HG03439 (cell line): ENCODE measurements around the gene ALDH1A1.

ENCODE experiments used
- ATAC-seq: cut with Tn5 transposase; IDR thresholded peaks from one replicate; pipeline ENCODE4 v1.9.1; 2021; ENCODE audit warnings: mild to moderate bottlenecking, moderate library complexity; ENCODE audit not compliant: unreplicated experiment

ALDH1A1 gene

DNA sequence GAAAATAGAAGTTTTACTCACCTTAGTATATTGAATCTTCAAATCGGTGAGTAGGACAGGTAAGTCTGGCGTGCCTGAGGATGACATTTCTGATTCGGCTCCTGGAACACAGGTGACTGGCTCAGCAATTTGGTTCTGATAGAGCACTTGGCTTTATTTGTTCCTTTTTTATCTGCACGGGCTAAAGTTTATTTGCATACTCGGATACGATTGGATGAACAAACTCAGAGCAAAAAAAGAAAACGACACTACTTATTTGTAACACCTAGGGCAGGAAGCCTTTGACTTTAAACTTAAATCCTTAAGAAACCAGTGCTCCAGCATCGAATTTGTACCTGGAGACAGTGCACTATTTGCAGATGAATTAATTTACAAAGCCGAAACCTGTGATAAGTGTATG is at the start of gene ALDH1A1:
Gene ALDH1A1, minus strand, starts transcription at position 140 of the 400 bp plus-strand sequence. Its CDS starts 53 bp downstream, at position 87.
- ATAC-seq, result no peak

DNA sequence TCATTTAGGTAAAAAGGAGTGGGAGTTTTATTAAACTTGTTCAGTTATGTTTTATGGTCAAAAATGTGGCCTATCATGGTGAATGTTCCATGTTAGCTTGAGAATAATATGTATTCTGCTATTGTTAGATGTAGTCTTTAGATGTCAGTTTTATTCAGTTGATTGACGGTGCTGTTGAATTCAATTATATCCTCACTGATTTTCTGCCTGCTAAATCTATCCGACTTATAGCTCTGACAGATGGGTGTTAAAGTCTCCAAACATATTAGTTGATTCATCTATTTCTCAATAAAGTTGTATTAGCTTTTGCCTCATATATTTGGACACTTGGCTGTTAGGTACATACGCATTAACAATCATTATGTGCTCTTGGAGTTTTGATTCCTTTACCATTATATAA is 49.0 kb upstream of the ALDH1A1 start:
- no peak for ATAC-seq

DNA sequence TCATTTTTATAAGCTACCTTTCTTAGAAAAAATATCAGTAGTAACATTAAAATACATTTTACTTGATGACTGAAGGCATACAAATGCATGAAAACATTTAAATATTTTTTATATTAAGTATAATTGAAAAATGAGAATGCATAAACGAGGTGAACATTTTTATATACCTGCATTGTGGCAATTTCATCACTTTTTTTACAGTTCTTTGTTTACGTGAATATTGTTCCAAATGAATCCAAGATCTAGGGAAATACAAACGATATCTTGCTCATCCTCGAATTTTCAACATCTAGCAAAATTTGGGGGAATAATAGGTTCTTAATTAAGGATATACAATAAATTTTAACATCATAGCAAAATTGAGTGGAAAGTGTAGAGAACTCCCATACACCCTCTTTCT is 45.5 kb upstream of the ALDH1A1 start:
- ATAC-seq, result no peak

DNA sequence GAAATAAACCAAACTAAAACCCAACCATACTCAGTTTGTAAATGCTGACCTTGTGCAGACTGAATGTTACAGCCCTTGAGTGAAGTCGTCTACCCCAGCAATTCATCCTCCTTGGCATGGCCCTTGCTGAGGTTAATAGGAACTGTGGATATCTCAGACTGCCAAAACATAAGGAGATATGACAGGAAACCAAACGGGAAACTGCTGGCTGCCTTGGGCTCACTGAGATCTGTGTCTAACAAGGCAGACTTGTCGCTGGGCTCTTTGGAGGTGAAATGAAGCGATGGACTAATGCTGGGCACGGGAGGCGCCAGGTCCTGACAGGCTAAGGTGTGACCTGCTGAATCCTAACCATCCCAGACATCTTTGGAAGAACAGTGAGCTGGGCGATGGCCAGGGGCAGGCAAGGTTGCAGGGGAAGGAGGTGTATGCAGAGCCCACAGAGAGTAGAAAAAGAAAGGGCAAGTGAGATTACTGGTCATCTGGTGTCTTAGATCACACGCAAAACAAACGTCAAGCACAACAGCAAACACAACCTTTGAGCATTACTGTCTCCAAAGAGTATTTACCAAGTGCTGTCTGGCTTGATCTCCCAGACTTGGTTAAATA is 44.6 kb upstream of the ALDH1A1 start:
- no peak for ATAC-seq

DNA sequence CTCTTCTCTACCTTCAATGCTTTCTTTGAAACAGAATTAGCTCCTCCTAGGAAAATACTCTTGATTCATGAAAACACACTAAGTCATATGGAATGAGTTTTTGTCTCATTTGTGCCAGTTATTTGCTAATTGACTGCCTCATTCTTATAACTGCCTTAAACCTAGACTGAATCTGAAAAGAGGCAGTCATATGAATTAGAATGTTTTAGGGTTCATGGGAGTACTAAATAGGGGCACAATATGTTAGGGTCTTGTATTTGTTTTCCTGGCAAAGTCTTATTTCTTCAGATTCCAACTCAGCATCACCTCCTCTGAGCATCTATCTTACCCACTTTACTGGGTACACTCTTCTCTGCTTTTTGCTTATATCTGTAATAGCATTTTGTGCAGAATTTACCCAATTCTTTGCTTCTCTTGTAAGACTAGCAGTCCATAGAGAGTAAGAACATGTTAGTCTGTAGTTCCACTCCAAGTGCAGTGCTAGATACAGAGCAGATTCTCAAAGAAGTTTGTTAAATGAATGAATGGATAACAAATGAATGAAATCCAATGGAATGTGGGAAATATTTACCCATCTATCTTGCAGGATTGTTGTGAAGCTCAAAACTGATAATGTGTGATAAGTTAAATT is 43.9 kb upstream of the ALDH1A1 start:
- no peak for ATAC-seq

DNA sequence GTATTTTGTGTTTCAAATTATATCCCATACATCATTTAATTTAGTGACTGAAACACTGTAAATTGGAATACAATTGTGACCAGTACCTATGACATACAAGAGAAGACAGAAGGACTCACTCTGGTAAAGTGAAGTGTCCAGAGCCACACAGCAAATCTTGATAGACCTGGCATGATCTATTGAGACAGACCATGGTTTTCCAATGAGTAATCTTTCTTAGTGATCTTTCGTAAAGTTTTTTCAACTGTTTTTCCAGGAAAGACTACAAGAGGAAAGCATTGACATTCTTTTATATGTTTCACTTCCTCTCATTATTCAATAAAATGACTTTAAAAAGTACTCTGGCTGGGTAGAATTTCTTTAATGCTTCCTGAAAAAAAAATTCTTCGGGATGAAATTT is 43.3 kb upstream of the ALDH1A1 start:
- ATAC-seq, result no peak

DNA sequence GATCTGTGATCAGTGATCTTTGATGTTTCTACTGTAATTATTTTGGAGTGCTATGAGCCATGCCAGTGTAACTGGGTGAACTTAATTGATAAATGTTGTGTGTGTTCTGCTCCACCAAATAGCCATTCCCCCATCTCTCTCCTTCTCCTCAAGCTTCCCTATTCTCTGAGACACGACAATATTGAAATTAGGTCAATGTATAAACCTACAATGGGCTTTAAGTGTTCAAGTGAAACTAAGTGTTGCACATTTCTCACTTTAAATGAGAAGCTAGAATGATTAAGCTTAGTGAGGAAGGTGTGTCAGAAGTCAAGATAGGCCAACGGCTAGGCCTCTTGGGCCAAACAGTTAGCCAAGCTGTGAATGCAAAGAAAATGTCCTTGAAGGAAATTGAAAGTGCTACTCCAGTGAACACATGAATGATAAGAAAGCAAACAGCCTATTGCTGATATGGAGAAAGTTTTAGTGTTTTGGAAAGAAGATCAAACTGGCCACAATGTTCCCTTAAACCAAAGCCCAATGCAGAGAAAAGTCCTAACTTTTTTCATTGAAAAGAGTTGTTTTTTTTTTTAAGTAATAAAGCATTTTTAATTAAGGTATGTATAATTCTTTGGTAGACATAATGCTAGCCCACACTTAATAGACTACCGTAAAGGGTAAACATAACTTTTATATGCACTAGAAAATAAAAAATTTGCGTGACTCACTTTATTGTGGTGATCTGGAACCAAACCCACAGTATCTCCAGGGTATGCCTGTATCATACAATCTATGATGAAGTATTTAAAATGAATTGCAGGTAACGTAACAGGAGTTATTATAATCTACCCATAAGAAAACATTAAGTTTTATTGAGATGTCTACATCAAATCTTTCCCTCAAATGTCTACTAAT is 42.5 kb upstream of the ALDH1A1 start:
- no peak for ATAC-seq

DNA sequence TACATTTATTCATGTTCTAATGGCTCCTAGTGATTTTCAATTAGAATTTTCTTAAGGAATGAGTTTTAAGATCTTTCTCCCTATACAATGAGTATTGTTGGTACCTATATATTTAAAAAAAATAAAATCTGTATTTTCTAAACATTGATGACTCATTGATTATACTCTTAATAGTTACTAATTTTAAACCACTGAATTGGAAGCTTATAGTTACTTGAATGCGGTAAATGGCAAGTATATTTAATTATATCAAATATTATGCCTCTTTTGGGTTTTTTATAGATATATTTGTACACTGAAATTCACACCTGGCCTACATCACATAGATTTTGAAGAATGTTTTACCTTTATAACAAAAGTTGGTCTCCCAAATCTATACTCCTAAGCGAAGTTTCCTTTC is 38.9 kb upstream of the ALDH1A1 start:
- no peak for ATAC-seq

DNA sequence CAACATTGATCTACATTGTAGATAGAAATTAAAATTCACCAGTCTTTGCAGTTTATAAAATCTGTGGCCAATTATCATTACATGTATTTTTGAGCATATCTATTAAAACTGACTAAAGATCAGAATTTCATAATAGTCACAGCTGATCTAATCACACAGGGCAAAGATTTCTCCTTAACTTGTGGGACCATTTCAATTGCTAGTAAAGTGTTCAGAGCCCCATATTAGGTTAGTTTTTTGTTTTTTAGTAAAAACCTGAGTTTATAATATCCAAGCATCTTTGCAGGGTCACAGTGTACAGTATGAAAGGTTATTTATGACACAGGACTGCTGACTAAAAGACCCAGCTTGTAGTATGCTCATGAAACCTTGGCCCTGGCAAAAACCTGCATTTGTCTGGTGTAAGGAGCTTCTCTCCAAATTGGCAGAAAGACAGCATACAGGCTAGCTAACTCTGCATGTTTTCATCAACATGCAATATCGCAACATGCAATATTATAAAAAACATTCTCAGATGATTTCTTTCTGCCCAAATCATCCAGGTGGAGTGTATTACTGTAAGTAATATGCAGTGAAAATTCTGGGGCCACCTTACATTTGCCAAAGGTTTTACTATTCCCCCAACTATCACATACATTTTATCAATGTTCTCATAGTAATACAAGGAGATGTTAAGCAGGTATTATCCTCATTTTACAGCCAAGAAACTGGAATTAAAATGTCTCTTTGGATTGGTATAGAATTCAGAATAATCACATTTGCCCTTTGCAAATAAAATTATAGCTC is 37.7 kb upstream of the ALDH1A1 start:
- no peak for ATAC-seq

DNA sequence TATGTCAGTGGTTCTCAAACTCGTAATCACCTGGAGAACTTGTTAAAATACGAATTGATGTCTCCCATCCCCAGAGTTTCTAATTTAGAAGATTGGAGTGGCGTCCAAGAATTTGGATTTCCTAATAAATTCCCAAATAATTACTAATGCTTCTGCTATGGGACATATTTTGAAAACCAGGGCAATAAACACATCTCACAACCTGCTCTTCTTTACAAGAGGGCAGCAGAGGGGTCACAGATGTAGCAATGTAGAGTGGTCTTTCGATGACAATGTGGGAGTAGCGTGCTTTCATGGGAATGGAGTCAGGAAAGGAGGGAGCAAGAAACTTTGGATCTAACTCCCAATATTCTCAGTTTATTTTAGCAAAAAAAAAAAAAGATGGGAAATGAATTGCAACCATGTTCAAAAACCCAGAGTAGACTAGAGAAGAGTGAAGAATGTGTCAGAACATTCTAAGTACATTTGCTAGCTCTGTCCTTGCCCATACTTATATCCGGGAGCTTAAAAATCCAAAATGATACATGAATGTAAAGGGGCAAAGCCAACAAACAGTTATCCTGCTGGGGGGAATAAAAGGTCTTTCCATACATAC is 33.8 kb upstream of the ALDH1A1 start:
- no peak for ATAC-seq

DNA sequence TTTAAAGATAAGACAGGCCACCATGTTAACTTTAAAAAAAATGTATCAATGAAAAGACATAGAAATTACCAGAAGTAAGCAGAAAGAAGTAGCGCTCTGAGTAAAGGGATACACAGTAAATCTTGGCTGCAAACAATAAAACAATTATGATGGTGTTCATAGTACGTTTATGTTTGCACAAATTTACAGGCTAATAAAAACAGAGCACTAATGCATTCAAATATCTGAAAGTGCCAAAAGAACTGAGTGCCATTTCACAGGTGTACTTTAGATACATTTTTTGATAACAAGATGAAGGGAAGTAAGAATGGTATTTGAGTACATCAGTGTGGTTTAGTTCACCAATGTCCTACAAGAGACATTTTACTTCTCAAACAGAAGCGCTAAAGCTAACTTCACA is 32.9 kb upstream of the ALDH1A1 start:
- no peak for ATAC-seq

DNA sequence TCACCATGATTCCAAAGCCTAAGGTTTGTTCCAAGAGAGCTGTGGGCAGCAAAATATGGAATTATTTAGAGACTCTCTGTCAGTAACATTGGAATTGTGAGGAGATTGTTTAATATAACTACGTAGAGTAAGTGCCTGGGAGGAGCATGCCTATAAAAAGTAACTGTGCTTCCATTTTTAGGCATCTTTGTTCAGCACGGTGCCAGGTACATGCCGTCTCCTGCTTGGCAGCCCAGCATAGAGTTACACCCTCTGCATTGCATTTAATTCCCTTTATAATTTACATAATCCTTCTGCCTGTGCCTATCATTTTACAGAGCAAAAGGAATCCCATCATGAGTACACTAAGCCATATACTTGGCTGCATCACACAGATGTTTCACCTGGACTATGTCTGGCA is 32.1 kb upstream of the ALDH1A1 start:
- ATAC-seq, result no peak

DNA sequence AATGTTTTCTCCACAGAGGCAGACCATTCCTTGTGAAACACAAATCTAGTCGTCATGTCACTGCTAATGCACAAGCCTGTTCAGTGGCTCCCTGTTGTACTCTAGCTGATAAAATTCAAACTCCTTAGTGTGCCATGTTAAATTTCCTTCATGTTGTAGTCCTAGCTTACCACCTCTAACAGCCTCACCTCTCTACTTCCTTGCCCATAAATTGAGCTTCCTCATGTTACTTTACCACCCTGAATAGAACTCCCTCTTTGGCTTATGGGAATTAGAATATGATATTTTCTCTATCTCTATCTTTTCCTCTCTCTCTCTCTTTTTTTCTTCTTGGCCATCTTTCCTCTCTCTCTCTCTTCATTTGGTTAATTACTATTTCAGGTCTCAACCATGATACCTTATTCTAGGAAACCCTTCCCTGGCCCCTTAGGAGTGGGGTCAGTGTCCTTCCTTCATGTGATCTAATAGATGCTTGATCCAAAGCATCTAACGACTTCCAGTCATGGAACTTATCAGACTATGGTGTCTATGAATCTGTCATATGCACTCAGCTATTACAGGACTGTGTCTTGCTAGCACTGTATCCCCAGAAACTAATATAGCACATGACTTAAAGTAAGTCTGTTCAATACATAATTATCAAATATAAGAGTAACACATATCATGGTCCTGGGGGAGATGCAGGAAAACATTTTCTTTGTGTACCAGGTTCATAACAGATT is 31.5 kb upstream of the ALDH1A1 start:
- no peak for ATAC-seq

DNA sequence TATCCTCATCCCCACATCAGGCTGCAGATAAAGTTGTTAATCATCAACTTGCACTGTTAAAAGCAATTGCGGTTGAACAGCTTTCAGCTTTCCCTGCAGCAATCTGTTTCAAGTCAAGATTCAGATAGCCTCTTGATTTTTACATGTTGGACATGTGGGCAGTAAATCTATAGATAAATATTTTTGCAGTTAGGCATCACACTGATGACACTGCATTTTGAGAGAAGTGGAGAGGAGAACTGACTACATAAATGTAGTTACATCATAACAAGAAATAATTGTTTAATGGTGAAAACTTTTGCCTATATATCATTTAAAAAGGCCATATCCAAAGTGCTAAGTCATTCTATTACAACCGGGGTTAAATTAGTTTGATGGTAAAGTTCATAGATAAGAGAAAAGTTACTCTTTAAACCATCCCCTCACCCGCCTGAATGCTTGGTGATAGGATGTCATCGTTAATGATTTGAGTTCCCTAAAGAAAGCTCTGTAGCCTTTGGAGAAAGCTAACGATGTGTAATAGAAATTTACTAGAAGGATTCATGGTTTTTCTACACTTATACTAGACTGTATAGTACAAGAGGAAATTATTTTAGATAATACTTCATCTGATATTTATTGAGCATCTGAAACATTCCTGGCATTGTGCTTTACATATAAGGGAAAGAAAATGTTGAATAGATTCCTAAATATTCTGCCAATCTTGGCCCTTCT is 30.8 kb upstream of the ALDH1A1 start:
- ATAC-seq, result no peak

DNA sequence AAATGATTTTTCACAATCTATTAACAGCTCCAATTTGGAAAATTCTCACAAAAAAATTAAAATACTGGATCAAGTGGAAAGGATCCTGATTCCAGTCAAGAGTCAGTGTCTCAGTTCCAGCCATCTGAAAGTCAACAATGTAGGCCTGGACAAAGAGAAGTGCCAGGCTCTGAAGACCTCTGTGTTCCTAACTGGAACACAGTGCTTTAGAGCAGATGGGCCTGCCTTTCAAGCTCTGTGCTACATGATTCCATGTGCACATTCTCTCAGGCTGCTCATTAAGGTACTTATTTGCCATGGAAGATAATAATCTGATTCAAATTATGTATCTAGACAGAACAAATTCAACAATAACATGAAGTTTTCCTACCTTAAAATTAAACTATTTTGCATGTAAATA is 30.2 kb upstream of the ALDH1A1 start:
- no peak for ATAC-seq

DNA sequence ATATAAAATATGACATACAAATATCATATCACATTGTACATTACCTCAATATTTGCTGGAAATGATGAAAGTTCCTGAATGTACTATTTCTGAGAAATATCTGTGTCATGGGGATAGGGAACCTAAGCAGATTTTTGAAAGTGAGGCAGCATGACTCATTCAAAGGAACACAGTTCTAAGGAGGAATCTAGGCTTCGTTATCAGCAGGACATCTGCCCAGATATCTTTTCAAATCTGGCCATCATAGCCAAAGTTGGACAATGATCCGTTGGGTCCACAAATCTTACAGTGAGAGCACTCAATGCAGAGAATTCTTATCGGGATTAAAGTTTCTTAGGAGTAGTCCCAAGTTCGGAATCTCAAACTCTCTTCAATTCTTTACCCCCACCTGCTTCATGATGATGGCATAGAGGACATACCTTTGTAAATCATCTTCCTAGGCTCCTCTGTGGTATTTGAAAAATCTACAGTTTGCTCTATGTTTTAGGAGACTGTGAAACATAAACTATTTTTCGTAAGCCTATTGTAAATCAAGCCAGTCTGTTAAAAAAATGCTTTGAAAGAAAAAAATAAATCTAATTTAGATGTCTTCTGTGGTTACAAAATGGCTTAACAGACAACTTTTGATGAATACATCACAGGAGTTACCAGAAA is 29.4 kb upstream of the ALDH1A1 start:
- ATAC-seq, result no peak

DNA sequence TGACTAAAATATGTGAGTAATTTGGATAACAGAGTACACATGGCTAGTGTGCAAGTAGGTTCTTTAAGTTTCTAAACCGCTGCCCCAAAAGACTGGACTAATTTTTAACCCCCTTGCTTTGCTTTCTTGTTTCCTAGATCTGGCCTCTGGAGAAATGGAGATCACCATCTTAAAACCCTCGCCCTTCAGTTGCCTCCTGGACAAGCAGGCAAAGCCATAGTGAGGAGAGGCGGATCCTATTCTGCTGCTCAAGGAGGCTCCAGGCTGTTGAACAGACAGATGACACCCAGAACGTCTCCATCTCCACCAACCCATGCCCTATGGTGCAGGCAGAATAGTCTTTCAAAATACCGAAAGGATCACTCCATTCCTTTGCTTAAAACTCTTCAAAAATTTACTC is 28.6 kb upstream of the ALDH1A1 start:
- no peak for ATAC-seq

DNA sequence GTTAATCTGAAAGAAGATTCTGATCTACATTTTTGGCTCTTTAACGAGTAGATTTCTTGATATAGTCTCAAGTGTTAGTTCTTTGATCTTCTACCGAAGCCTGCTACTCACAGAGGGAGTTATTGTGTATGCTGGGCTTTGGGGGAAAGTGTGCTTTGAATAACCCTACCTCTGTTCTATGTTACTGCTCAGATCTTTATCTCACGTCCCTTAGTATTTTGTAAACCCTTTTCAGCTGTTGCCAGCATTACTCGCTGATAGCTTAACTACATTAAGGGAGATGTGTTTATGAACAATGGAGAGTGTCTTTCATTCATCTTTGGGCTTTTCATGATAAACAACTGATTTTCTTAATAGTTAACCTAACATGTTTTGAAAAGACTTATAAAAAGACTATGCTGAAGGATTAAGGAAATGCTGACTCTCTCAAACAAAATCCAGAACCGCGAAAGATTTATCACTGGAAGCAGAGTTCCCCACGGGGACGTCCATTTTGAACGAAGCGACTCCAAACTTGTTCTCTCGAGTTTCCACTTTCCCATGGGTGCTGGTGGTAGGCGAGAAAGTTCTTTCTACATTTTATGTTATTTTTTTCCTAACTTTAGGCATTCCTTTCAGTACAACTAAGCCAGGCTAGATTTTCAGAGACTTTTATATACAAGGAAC is 27.9 kb upstream of the ALDH1A1 start:
- no peak for ATAC-seq

DNA sequence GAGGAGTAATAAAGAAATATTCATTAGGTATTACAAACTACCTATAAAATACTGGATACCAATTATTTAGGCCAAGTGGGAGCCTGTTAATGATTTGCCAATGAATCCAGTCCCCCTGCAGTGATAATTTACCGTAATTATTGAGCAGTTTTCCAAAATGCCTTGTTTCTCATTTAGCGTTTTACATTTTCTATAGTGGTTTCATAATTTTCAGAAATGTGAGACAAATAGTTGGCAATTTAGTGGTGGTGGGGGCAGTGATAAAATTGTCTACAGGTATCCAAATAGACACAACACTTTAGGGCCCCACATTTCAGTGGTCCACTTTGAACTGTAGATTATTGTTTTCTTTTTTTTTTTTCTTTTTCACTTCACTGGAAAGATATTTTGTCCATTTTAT is 27.3 kb upstream of the ALDH1A1 start:
- no peak for ATAC-seq
